DOHH2 (cell line): ENCODE data around the gene ALOX5.

Experiments used
- CTCF ChIP-seq: fragments of 200-600 bp; sonication (generic); IDR thresholded peaks from one replicate; pipeline ENCODE4 v1.5.1; 2014; ENCODE audit warnings: antibody characterized with exemption, mild to moderate bottlenecking, low read depth, low read length; ENCODE audit not compliant: poor library complexity, severe bottlenecking
- EZH2phosphoT487 ChIP-seq: fragments of 200-600 bp; sonication (generic); IDR thresholded peaks from 2 replicates; pipeline ENCODE4 v1.6.1; 2017; ENCODE audit warnings: borderline replicate concordance, mild to moderate bottlenecking, antibody characterized with exemption, low read length, moderate library complexity, mixed read lengths

GRCh38 chr10:45408421-45409319 lies 34.7 kb downstream of the ALOX5 start:
- TF ChIP-seq CTCF = no peak
- TF ChIP-seq EZH2phosphoT487 = no peak
